ENCODE results near the gene SFN.
"Not testable (repeated sequence)": the region's sequence is repeated elsewhere in the genome, so short reads cannot be mapped to it uniquely, and the experiment has no call there.

Gene SFN

GRCh38 chr1:26874896-26875295, 11.9 kb downstream of the SFN start:
- no peak for DNase-seq

- no peak for DNase-seq
Measured at GRCh38 chr1:26877326-26877725, 14.4 kb downstream of the SFN start.

GRCh38 chr1:26879793-26880192, 16.8 kb downstream of the SFN start:
- no peak for DNase-seq

- DNase-seq, result not testable (repeated sequence)
Measured at GRCh38 chr1:26881611-26882010, 18.7 kb downstream of the SFN start.

GRCh38 chr1:26882696-26883463, 19.9 kb downstream of the SFN start:
- DNase-seq, result no peak

- no peak for DNase-seq
Measured at GRCh38 chr1:26887125-26887524, 24.2 kb downstream of the SFN start.

GRCh38 chr1:26888231-26888630, 25.3 kb downstream of the SFN start:
- DNase-seq, result no peak

GRCh38 chr1:26889551-26890466, 26.9 kb downstream of the SFN start, which contains the start of gene GPN2:
GPN2 (minus strand) TSS chr1:26890283; CDS start chr1:26890096, 187 bp downstream.
- DNase-seq, result peak; percentile 40

GRCh38 chr1:26890467-26890796, 27.5 kb downstream of the SFN start:
- no peak for DNase-seq

- DNase-seq, result no peak
Measured at GRCh38 chr1:26894263-26894662, 31.3 kb downstream of the SFN start.

- no peak for DNase-seq
Measured at GRCh38 chr1:26897351-26897750, 34.4 kb downstream of the SFN start.

- DNase-seq, result peak; percentile 89
Measured at GRCh38 chr1:26900001-26900814, 37.3 kb downstream of the SFN start, which contains the start of gene GPATCH3. GPATCH3 (minus strand) TSS chr1:26900467; CDS start chr1:26900442, 25 bp downstream.

GRCh38 chr1:26900815-26901511, 38.0 kb downstream of the SFN start:
- no peak for DNase-seq

- peak; percentile 77 for DNase-seq
Measured at GRCh38 chr1:26907071-26907917, 44.3 kb downstream of the SFN start.

- DNase-seq, result no peak
Measured at GRCh38 chr1:26909951-26910342, 47.0 kb downstream of the SFN start.

GRCh38 chr1:26910343-26911160, 47.6 kb downstream of the SFN start:
- DNase-seq, result no peak

- no peak for DNase-seq
Measured at GRCh38 chr1:26911399-26912146, 48.6 kb downstream of the SFN start.

- DNase-seq, result no peak
Measured at GRCh38 chr1:26912147-26912490, 49.2 kb downstream of the SFN start.

GRCh38 chr1:26913389-26913753, 50.4 kb downstream of the SFN start:
- no peak for DNase-seq

All from T1000 (cell line).